Trophoblast cell (in vitro differentiated cells and primary cell): ENCODE data around the gene DRC7.

ENCODE experiments used
- DNase-seq, 2 donors: peaks; one replicate each; pipeline ENCODE4 v3.0.0-alpha.2; 2016
- H2AFZ ChIP-seq: 2 replicates; pipeline ENCODE4 v1.6.1; 2013; ENCODE audit warnings: low read length, moderate library complexity, mild to moderate bottlenecking; ENCODE audit not compliant: insufficient read depth, poor library complexity
- H2AK5ac ChIP-seq: 2 replicates; pipeline ENCODE4 v1.6.1; 2013; ENCODE audit warnings: mild to moderate bottlenecking, low read length
- H2BK120ac ChIP-seq: 2 replicates; pipeline ENCODE4 v1.6.1; 2013; ENCODE audit warnings: low read length, mild to moderate bottlenecking, moderate library complexity; ENCODE audit not compliant: insufficient read depth, poor library complexity
- H2BK12ac ChIP-seq: 2 replicates; pipeline ENCODE4 v1.6.1; 2013; ENCODE audit warnings: mild to moderate bottlenecking, low read length, moderate library complexity
- H2BK5ac ChIP-seq: 2 replicates; pipeline ENCODE4 v1.6.1; 2013; ENCODE audit warnings: low read length, low read depth, moderate library complexity, mild to moderate bottlenecking; ENCODE audit not compliant: poor library complexity
- H3K14ac ChIP-seq: 2 replicates; pipeline ENCODE4 v1.6.1; 2013; ENCODE audit warnings: mild to moderate bottlenecking, low read length
- H3K18ac ChIP-seq: 2 replicates; pipeline ENCODE4 v1.6.1; 2013; ENCODE audit warnings: mild to moderate bottlenecking, low read length
- H3K23ac ChIP-seq: 2 replicates; pipeline ENCODE4 v1.6.1; 2013; ENCODE audit warnings: low read length
- H3K27ac ChIP-seq: 2 replicates; pipeline ENCODE4 v1.5.1; 2013; ENCODE audit warnings: low read depth, mild to moderate bottlenecking, inconsistent platforms, low read length, moderate library complexity
- H3K27me3 ChIP-seq: 2 replicates; pipeline ENCODE4 v1.6.1; 2013; ENCODE audit warnings: inconsistent platforms, mild to moderate bottlenecking, low read length, moderate library complexity; ENCODE audit not compliant: insufficient read depth
- H3K36me3 ChIP-seq, 2 experiments: 1 replicate in 1 of 2; 2 replicates in 1 of 2; pipeline ENCODE4 v1.6.1; 2013; ENCODE audit warnings: low read length in 2 of 2, mild to moderate bottlenecking in 2 of 2, moderate library complexity in 1 of 2; ENCODE audit not compliant: insufficient read depth in 2 of 2, control insufficient read depth in 1 of 2
- H3K4ac ChIP-seq: 2 replicates; pipeline ENCODE4 v1.6.1; 2013; ENCODE audit warnings: low read depth, mild to moderate bottlenecking, low read length, moderate library complexity
- H3K4me1 ChIP-seq, 2 experiments: 1 replicate in 1 of 2; 2 replicates in 1 of 2; pipeline ENCODE4 v1.6.1; 2013; ENCODE audit warnings: low read length in 2 of 2, mild to moderate bottlenecking in 2 of 2, moderate library complexity in 1 of 2; ENCODE audit not compliant: insufficient read depth in 2 of 2, control insufficient read depth in 1 of 2
- H3K4me2 ChIP-seq: 2 replicates; pipeline ENCODE4 v1.6.1; 2013; ENCODE audit warnings: inconsistent platforms, mild to moderate bottlenecking, low read length, moderate library complexity
- H3K4me3 ChIP-seq: 2 replicates; pipeline ENCODE4 v1.5.1; 2013; ENCODE audit warnings: mild to moderate bottlenecking, low read depth, low read length, inconsistent platforms
- H3K79me1 ChIP-seq: one replicate; pipeline ENCODE4 v1.6.1; 2013; ENCODE audit warnings: low read length
- H3K79me2 ChIP-seq: 2 replicates; pipeline ENCODE4 v1.6.1; 2013; ENCODE audit warnings: low read length, mild to moderate bottlenecking; ENCODE audit not compliant: control insufficient read depth, insufficient read depth, poor library complexity
- H3K9ac ChIP-seq: 2 replicates; pipeline ENCODE4 v1.6.1; 2013; ENCODE audit warnings: mild to moderate bottlenecking, low read length
- H3K9me3 ChIP-seq: 2 replicates; pipeline ENCODE4 v1.6.1; 2013; ENCODE audit warnings: low read depth, mild to moderate bottlenecking, control low read depth, inconsistent platforms, low read length; ENCODE audit not compliant: insufficient read depth
- H4K12ac ChIP-seq: 2 replicates; pipeline ENCODE4 v1.6.1; 2013; ENCODE audit warnings: low read depth, mild to moderate bottlenecking, low read length, moderate library complexity
- H4K8ac ChIP-seq: 2 replicates; pipeline ENCODE4 v1.6.1; 2013; ENCODE audit warnings: low read depth, mild to moderate bottlenecking, low read length, moderate library complexity
- H4K91ac ChIP-seq: one replicate; pipeline ENCODE4 v1.6.1; 2013; ENCODE audit warnings: low read depth, mild to moderate bottlenecking, low read length, moderate library complexity
- WGBS: extraction: QIAGEN DNeasy Blood & Tissue Kit; methylation state at CpG from one replicate; pipeline ENCODE4 v1.1.7; 2013; ENCODE audit warnings: missing lambda C conversion rate; ENCODE audit not compliant: insufficient read length, insufficient coverage; ENCODE audit errors: extremely low coverage; 5-methylcytosine and 5-hydroxymethylcytosine counted together

The DRC7 gene

DNA sequence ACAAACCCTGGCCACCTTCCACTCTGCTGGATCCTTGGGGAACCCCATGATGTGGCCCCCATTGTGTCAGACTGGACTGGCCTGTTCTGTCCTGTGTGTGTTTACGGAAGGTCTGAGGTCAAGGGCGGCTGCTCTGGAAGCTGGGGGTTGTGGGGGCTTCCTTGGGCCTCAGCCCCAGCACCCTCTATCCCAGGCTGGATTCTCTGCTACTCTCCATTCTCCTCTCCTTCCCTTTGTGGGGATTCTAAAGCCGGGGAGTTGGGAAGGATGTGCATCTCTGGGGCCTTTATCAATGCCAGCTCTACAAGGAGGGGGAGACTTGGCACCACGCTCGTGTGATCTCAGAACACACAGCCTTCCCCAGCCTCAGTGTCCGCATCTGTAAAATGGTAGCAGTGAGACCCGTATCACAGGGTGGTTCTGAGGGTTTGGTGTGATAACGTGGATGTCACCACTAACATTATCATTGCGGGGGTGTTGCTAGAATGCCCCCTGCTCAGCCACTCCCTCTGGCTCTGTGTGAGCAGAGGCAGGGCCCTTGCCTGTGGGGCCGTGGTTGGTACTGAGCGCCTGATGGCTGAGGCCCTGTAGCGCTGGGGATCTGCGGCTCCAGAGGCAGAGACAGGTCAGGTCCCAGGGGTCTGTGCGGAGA lies 48.1 kb upstream of the DRC7 start:
- Histone ChIP-seq H4K91ac (peak overlapping the region; percentile 23), H3K79me2 (no peaks in the 10 kb centered on the region), H3K36me3 (peaks cover 30 to 32% of the 10 kb centered on the region in 2 experiments), H4K8ac (peak overlapping the region; percentile 8), H2AK5ac (peak overlapping the region; percentile 18), H3K18ac (peak overlapping the region; percentile 26), H2BK12ac (peak overlapping the region; percentile 28), H2AFZ (no peak overlapping the region), H3K27ac (no peak overlapping the region), H3K23ac (no peak overlapping the region), H3K79me1 (no peaks in the 10 kb centered on the region), H3K9ac (no peak overlapping the region), H2BK5ac (no peak overlapping the region), H2BK120ac (no peak overlapping the region), H4K12ac (no peak overlapping the region), H3K9me3 (peaks cover 9% of the 10 kb centered on the region), H3K14ac (peak overlapping the region; percentile 33), H3K4ac (peak overlapping the region; percentile 22), H3K4me3 (no peak overlapping the region), H3K4me1 (peaks cover 9 to 18% of the 10 kb centered on the region in 2 experiments), H3K27me3 (no peaks in the 10 kb centered on the region), H3K4me2 (no peak overlapping the region)
- WGBS = no CpG with 5 or more reads among the region's 14 CpGs
- no peak for DNase-seq

DNA sequence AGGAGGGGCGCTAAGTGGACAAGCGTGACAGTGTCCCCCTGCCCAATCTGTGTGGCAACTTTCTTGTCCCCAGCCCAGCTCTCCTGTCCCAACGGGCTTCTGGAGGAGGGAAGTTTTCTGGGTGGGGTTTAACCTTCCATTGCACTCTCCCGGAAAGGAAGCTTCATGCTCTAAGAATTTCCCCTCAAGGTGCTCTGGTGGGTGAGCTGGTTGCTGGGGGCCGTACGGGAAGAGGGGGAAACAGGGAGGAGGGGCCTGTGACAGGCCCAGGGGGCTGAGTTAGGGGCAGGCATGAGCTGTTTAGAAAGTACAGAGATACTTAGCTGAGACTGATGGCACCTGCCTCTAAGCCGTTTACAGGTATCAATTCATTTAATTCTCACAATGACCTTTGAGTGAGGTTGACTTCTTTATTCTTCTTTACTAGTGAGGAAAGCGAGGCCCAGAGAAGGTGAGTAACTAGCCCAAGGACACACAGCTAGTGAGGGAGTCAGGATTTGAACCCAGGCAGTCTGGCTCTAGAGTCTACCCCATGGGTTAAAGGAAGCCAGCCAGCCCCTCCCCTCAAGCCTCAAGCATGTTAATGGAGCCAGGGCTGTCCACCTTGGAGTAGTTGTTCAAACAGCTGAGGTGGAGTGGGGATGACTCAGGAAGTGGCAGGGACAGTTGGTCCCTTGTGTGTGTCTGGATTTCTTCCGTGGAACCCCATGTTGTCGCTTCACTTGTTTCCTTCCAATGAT lies 47.3 kb upstream of the DRC7 start:
- H4K8ac ChIP-seq = no peak overlapping the region
- H3K9ac ChIP-seq = no peak overlapping the region
- H2AFZ ChIP-seq = no peak overlapping the region
- no peaks in the 10 kb centered on the region for H3K79me2 ChIP-seq
- no peaks in the 10 kb centered on the region for H3K79me1 ChIP-seq
- no peak overlapping the region for H3K23ac ChIP-seq
- no peak overlapping the region for H3K4me3 ChIP-seq
- no peaks in the 10 kb centered on the region for H3K27me3 ChIP-seq
- H2BK12ac ChIP-seq = no peak overlapping the region
- H3K9me3 ChIP-seq = peaks cover 9% of the 10 kb centered on the region
- H3K4ac ChIP-seq = no peak overlapping the region
- no peak overlapping the region for H4K91ac ChIP-seq
- no CpG with 5 or more reads among the region's 10 CpGs for WGBS
- H3K4me1 ChIP-seq = peaks cover 9 to 18% of the 10 kb centered on the region in 2 experiments
- H2BK5ac ChIP-seq = no peak overlapping the region
- no peak overlapping the region for H3K18ac ChIP-seq
- H3K36me3 ChIP-seq = peaks cover 34% of the 10 kb centered on the region in 2 experiments
- H3K27ac ChIP-seq = no peak overlapping the region
- H2BK120ac ChIP-seq = no peak overlapping the region
- no peak overlapping the region for H2AK5ac ChIP-seq
- H4K12ac ChIP-seq = no peak overlapping the region
- H3K14ac ChIP-seq = no peak overlapping the region
- no peak for DNase-seq
- no peak overlapping the region for H3K4me2 ChIP-seq

- Histone ChIP-seq H2AK5ac (no peak overlapping the region), H3K18ac (no peak overlapping the region), H3K36me3 (peaks cover 37 to 38% of the 10 kb centered on the region in 2 experiments), H3K9ac (no peak overlapping the region), H4K12ac (no peak overlapping the region), H2AFZ (no peak overlapping the region), H3K4ac (no peak overlapping the region), H4K8ac (no peak overlapping the region), H2BK12ac (no peak overlapping the region), H3K79me1 (no peaks in the 10 kb centered on the region), H3K23ac (no peak overlapping the region), H3K4me2 (no peak overlapping the region), H3K27me3 (no peaks in the 10 kb centered on the region), H2BK5ac (no peak overlapping the region), H3K4me1 (peaks cover 9 to 18% of the 10 kb centered on the region in 2 experiments), H3K27ac (no peak overlapping the region), H2BK120ac (no peak overlapping the region), H3K4me3 (no peak overlapping the region), H3K9me3 (peaks cover 9% of the 10 kb centered on the region), H4K91ac (no peak overlapping the region), H3K14ac (no peak overlapping the region), H3K79me2 (no peaks in the 10 kb centered on the region)
- DNase-seq = no peak
- no CpG with 5 or more reads among the region's 5 CpGs for WGBS
Measured at GRCh38 chr16:57648125-57648524, 46.5 kb upstream of the DRC7 start.

DNA sequence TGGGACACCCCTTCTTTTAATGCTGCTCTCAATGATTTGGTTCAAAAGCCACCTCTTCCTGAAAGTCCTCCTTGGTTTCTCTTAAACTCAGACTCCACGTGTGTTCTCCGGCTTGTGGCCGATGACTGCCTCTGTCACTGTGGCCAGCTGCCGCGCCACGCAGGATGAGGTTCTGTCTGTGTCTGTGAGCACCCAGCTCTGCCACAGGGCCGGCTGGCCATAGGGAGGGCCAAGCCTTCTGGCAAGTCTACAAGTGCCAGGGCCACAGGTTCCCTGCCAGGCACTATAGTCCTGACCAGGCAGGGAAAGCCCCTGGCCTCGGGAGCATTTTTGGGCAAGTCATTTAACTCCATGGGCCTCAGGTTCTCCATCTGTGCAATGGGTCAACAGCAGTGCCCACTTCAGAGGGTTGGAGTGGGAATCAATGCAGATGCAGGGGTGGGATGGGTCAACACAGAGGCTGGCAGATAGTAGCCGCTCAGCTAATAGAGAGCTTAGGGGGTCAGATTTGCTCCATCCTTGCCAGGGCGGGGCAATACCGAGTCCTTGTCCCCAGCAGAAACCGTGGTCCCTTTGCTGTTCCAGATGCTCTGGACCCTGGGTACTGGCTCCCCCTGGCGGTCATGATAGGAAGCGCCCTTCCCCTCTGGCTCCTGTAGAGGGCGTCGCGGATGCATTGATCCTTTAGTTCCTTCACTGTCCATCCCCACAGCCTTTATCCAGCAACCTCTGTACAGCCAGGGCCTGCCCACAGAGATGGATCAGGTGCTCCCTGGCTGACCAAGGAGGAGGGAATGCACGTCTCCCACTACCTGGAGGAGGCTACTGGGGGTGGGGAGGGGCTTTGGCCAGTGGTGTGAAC lies 45.8 kb upstream of the DRC7 start:
- Histone ChIP-seq H3K18ac (no peak overlapping the region), H3K4me3 (no peak overlapping the region), H3K79me1 (no peaks in the 10 kb centered on the region)

More for the DNA sequence above, 45.8 kb upstream of the DRC7 start:
- no CpG with 5 or more reads among the region's 18 CpGs for WGBS
- Histone ChIP-seq H3K9ac (no peak overlapping the region), H3K14ac (no peak overlapping the region), H3K23ac (no peak overlapping the region), H3K27ac (no peak overlapping the region), H3K9me3 (peaks cover 9% of the 10 kb centered on the region), H3K4ac (no peak overlapping the region), H2AFZ (no peak overlapping the region), H3K27me3 (no peaks in the 10 kb centered on the region), H3K79me2 (no peaks in the 10 kb centered on the region), H4K91ac (no peak overlapping the region), H3K36me3 (peaks cover 40 to 42% of the 10 kb centered on the region in 2 experiments), H2BK12ac (no peak overlapping the region), H2AK5ac (no peak overlapping the region), H4K12ac (no peak overlapping the region), H2BK120ac (no peak overlapping the region), H4K8ac (no peak overlapping the region), H3K4me1 (peaks cover 9 to 18% of the 10 kb centered on the region in 2 experiments), H2BK5ac (no peak overlapping the region), H3K4me2 (no peak overlapping the region)
- peak; percentile 90 to 98 for DNase-seq
